Osteocyte (in vitro differentiated cells): Measurements from ENCODE around the gene GPR158. TPM values are rescaled to one million over a fixed set of nuclear protein-coding genes. Genes with fewer than 3 reads are reported as not detected.

Source experiments
- DNase-seq: peaks from one replicate; pipeline ENCODE4 v3.0.0; 2021; ENCODE audit warnings: mixed read lengths; ENCODE audit not compliant: unreplicated experiment; ENCODE audit errors: extremely low spot score
- H3K27ac Mint-ChIP-seq: one replicate; pipeline ENCODE4 v1.8.0; 2021; ENCODE audit warnings: mild to moderate bottlenecking, mixed read lengths; ENCODE audit not compliant: unreplicated experiment
- H3K27me3 Mint-ChIP-seq: one replicate; pipeline ENCODE4 v1.8.0; 2021; ENCODE audit warnings: mixed read lengths; ENCODE audit not compliant: unreplicated experiment
- H3K36me3 Mint-ChIP-seq: one replicate; pipeline ENCODE4 v1.8.0; 2021; ENCODE audit warnings: mixed read lengths; ENCODE audit not compliant: unreplicated experiment
- H3K4me1 Mint-ChIP-seq: one replicate; pipeline ENCODE4 v1.8.0; 2021; ENCODE audit warnings: mixed read lengths; ENCODE audit not compliant: unreplicated experiment
- H3K4me3 Mint-ChIP-seq: one replicate; pipeline ENCODE4 v1.8.0; 2021; ENCODE audit warnings: mild to moderate bottlenecking, moderate library complexity, mixed read lengths; ENCODE audit not compliant: unreplicated experiment
- H3K9me3 Mint-ChIP-seq: one replicate; pipeline ENCODE4 v1.8.0; 2021; ENCODE audit warnings: mixed read lengths; ENCODE audit not compliant: unreplicated experiment
- total RNA-seq: library from RNA; stranded (reverse); gene quantifications from 2 replicates; pipeline ENCODE4 v1.2.1, GENCODE V29; 2021
- TF ChIP-seq, protein P1 (sequence below): fragments of 200-600 bp; sonication (generic); IDR thresholded peaks from 2 replicates; pipeline ENCODE4 v1.5.0; 2021; ENCODE audit warnings: antibody characterized with exemption, mild to moderate bottlenecking, moderate library complexity

GPR158 gene
- total RNA-seq, 1 donor from 2014 or later, result 0.19 TPM

DNA sequence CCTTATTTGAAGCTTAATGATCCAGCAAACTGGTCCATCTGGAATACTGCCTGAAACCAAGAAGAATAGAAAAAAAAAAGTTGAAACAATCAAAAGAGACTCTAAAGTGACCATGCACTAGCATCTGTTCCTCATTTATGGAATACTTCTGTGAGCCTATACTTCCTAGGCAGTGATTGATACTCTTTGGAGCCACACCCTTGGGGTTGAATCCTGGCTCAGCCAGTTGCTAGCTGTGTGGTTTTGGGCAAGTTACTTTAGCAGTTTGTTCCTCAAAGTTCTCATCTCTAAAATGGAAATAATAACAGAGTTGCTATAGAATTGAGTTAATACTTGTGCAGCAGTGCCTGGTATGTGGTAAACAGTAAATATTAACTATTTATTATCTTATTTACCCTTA, 208.9 kb downstream of the GPR158 start:
- TF ChIP-seq, protein P1, sequence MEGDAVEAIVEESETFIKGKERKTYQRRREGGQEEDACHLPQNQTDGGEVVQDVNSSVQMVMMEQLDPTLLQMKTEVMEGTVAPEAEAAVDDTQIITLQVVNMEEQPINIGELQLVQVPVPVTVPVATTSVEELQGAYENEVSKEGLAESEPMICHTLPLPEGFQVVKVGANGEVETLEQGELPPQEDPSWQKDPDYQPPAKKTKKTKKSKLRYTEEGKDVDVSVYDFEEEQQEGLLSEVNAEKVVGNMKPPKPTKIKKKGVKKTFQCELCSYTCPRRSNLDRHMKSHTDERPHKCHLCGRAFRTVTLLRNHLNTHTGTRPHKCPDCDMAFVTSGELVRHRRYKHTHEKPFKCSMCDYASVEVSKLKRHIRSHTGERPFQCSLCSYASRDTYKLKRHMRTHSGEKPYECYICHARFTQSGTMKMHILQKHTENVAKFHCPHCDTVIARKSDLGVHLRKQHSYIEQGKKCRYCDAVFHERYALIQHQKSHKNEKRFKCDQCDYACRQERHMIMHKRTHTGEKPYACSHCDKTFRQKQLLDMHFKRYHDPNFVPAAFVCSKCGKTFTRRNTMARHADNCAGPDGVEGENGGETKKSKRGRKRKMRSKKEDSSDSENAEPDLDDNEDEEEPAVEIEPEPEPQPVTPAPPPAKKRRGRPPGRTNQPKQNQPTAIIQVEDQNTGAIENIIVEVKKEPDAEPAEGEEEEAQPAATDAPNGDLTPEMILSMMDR, result no peak
- Mint-ChIP-seq H3K27me3 (no peaks in the 10 kb centered on the region), H3K36me3 (no peaks in the 10 kb centered on the region), H3K9me3 (peaks cover 9% of the 10 kb centered on the region), H3K4me1 (no peaks in the 10 kb centered on the region), H3K27ac (no peak overlapping the region), H3K4me3 (no peak overlapping the region)
- no peak for DNase-seq

DNA sequence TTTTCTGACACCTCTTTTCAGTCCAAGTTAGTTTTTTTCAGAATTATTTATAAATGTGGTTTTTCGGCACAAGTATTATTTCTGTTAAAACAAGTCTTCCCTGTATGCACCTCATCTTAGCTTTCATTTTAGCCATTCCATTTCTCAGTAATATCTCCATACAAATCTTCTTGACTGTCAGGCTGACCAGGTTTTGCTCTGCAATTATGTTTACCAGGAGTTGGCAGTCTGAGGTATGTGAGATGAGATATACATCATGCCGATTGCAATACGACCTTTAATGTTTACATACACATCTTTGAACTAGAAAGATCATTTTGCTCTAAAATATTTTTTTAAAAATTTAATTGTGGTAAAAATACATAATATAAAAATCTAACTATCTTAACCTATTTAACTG, 209.8 kb downstream of the GPR158 start:
- no peaks in the 10 kb centered on the region for H3K4me1 Mint-ChIP-seq
- DNase-seq, result no peak
- no peaks in the 10 kb centered on the region for H3K36me3 Mint-ChIP-seq
- H3K9me3 Mint-ChIP-seq, result peaks cover 9% of the 10 kb centered on the region
- TF ChIP-seq, protein P1, result no peak
- H3K27ac Mint-ChIP-seq, result no peak overlapping the region
- no peak overlapping the region for H3K4me3 Mint-ChIP-seq
- no peaks in the 10 kb centered on the region for H3K27me3 Mint-ChIP-seq

DNA sequence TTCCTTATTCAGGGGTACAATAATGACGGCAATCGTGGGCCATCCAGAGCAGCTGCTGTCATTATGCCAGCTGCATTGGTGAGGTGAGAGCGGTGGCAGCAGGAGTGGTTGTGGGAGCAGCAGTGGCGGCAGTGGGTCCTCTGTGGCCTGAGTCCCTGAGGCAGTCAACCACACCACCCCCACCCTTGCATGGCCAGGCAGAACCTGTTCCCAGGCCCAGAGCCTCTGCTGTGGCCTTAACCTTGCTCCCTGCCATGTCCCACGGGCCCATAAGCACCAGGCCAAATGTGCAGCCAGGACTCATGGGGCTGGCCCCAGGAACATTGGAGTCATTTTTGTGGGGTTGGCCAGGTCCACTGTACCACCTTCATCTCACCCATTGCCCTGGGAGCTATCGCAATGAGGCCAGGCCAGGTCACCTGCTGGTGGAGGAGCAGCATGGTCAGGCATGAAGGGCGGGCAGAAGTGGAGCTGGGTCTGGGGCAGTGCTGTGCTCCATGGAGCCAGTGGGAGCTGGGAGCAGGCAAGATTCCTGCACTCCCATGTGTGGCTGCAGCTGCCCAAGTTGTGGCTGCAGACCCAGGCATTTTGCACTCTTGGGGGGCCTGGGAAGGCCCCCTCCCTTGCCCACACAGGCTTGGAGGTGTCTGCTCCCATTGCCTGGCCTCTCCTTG, 213.5 kb downstream of the GPR158 start:
- H3K9me3 Mint-ChIP-seq, result peaks cover 17% of the 10 kb centered on the region
- no peak overlapping the region for H3K27ac Mint-ChIP-seq
- no peaks in the 10 kb centered on the region for H3K36me3 Mint-ChIP-seq
- DNase-seq, result no peak
- no peak overlapping the region for H3K4me3 Mint-ChIP-seq
- no peaks in the 10 kb centered on the region for H3K27me3 Mint-ChIP-seq
- TF ChIP-seq, protein P1, result no peak
- no peaks in the 10 kb centered on the region for H3K4me1 Mint-ChIP-seq

DNA sequence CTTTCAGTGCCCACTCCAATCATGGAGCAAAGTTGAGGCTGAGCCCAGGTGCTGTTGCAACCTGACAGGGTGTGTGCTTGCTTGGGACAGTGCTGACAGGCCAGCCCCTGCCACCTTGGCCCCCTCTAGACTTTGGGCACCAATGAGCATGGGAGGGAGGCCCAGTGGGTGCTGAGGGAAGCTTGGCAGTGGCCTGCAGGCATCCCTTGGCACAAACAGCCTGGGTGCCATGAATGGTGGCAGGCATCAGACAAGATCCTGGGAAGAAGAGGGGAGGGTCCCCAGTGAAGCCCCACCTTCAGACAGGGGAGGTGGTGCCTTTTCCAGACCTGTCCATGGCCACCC, 214.0 kb downstream of the GPR158 start:
- Mint-ChIP-seq H3K9me3 (peaks cover 17% of the 10 kb centered on the region), H3K4me3 (no peak overlapping the region), H3K4me1 (no peaks in the 10 kb centered on the region), H3K36me3 (no peaks in the 10 kb centered on the region), H3K27ac (no peak overlapping the region), H3K27me3 (no peaks in the 10 kb centered on the region)
- TF ChIP-seq, protein P1, result no peak
- DNase-seq, result no peak

DNA sequence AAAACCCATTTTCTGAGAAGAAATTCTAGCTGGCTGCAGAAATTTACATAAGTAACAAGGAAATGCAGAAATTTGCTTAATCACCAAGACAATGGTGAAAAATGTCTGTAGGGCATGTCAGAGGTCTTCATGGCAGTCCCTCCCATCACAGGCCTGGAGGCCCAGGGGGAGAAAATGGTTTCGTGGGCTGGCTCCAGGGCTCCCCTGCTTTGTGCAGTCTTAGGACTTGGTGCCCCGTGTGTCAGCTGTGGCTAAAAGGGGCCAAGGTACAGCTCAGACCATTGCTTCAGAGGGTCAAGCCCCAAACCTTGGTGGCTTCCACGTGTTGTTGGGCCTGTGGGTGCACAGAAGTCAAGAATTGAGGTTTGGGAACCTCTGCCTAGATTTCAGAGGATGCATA, 215.9 kb downstream of the GPR158 start:
- no peak for DNase-seq
- H3K36me3 Mint-ChIP-seq, result no peaks in the 10 kb centered on the region
- no peak overlapping the region for H3K27ac Mint-ChIP-seq
- no peaks in the 10 kb centered on the region for H3K27me3 Mint-ChIP-seq
- no peaks in the 10 kb centered on the region for H3K4me1 Mint-ChIP-seq
- TF ChIP-seq, protein P1, result no peak
- H3K9me3 Mint-ChIP-seq, result peaks cover 15% of the 10 kb centered on the region
- no peak overlapping the region for H3K4me3 Mint-ChIP-seq
